Measurements from ENCODE around the gene THBS4. TPM values are rescaled to one million over a fixed set of nuclear protein-coding genes. Genes with fewer than 3 reads are reported as not detected.

THBS4 gene
- total and polyA plus RNA-seq, 4 donors = 0.08 to 0.28 (median 0.20) TPM

- Histone ChIP-seq H3K9me3 (ENCODE audit: control insufficient read depth in 4 of 4, low read length in 3 of 4) (no peaks in the 10 kb centered on the region), H3K9ac (ENCODE audit: low read depth in 1 of 2, low read length in 2 of 2) (no peak overlapping the region), H3K27ac (ENCODE audit: low read depth in 1 of 2, low read length in 2 of 2) (no peak overlapping the region), H3K4me3 (ENCODE audit: low read depth in 1 of 3, low read length in 3 of 3) (no peak overlapping the region), H3K36me3 (ENCODE audit: control insufficient read depth in 4 of 4, insufficient read depth in 3 of 4, low read depth in 1 of 4, low read length in 3 of 4) (no peaks in the 10 kb centered on the region), H3K27me3 (ENCODE audit: control insufficient read depth in 4 of 4, insufficient read depth in 4 of 4, low read length in 3 of 4) (no peaks in the 10 kb centered on the region), H3K4me1 (ENCODE audit: control insufficient read depth in 4 of 4, insufficient read depth in 4 of 4, low read length in 3 of 4) (no peaks in the 10 kb centered on the region)
- TF ChIP-seq RAD21 (IDR thresholded peaks at IDR 0.05) (no peak), FOXA1 (IDR thresholded peaks at IDR 0.05) (no peak), SP1 (IDR thresholded peaks at IDR 0.05) (no peak), JUND (IDR thresholded peaks at IDR 0.05) (no peak), NR2F2 (IDR thresholded peaks at IDR 0.05) (no peak), HNF4G (IDR thresholded peaks at IDR 0.05) (no peak), YY1 (IDR thresholded peaks at IDR 0.05) (no peak), EGR1 (IDR thresholded peaks at IDR 0.05; ENCODE audit: low read depth in 2 of 2) (no peak), MAX (IDR thresholded peaks at IDR 0.05) (no peak), HNF4A (conservative IDR thresholded peaks at IDR 0.05) (no peak), REST (IDR thresholded peaks at IDR 0.05) (no peak), FOXA2 (IDR thresholded peaks at IDR 0.05) (no peak), ATF3 (IDR thresholded peaks at IDR 0.05) (no peak), TAF1 (conservative IDR thresholded peaks at IDR 0.05) (no peak), GABPA (IDR thresholded peaks at IDR 0.05 in 1 of 2, conservative IDR thresholded peaks at IDR 0.05 in 1 of 2) (no peak), ZBTB33 (IDR thresholded peaks at IDR 0.05) (no peak), RXRA (IDR thresholded peaks at IDR 0.05) (no peak), CTCF (IDR thresholded peaks at IDR 0.05; ENCODE audit: low read depth, low read length, missing input control) (no peak)
- DNase-seq (ENCODE audit: low spot score) = no peak
- WGBS = 95% methylated on average over 1 of the region's 1 CpG
Measured at GRCh38 chr5:79999722-80000121, 35.4 kb upstream of the THBS4 start.
